ENCODE data around the gene CAMK2D.

The CAMK2D gene

GRCh38 chr4:113677325-113677724, 84.2 kb downstream of the CAMK2D start:
- DNase-seq, result no peak

GRCh38 chr4:113675731-113676697, 85.5 kb downstream of the CAMK2D start:
- DNase-seq, result no peak

GRCh38 chr4:113674733-113675132, 86.8 kb downstream of the CAMK2D start:
- DNase-seq, result no peak

- no peak for DNase-seq
Observed at GRCh38 chr4:113674251-113674650, 87.3 kb downstream of the CAMK2D start.

- DNase-seq, result no peak
Observed at GRCh38 chr4:113673450-113673849, 88.1 kb downstream of the CAMK2D start.

- DNase-seq, result no peak
Observed at GRCh38 chr4:113666386-113667114, 95.0 kb downstream of the CAMK2D start.

- no peak for DNase-seq
Observed at GRCh38 chr4:113665036-113665435, 96.5 kb downstream of the CAMK2D start.

- no peak for DNase-seq
Observed at GRCh38 chr4:113662581-113662980, 99.0 kb downstream of the CAMK2D start.

- DNase-seq, result no peak
Observed at GRCh38 chr4:113659127-113659526, 102.4 kb downstream of the CAMK2D start.

- DNase-seq, result no peak
Observed at GRCh38 chr4:113657586-113658233, 103.8 kb downstream of the CAMK2D start.

- no peak for DNase-seq
Observed at GRCh38 chr4:113653871-113654270, 107.7 kb downstream of the CAMK2D start.

GRCh38 chr4:113646442-113646822, 115.1 kb downstream of the CAMK2D start:
- no peak for DNase-seq

- no peak for DNase-seq
Observed at GRCh38 chr4:113645771-113646441, 115.6 kb downstream of the CAMK2D start.

- DNase-seq, result no peak
Observed at GRCh38 chr4:113645288-113645687, 116.2 kb downstream of the CAMK2D start.

- DNase-seq, result no peak
Observed at GRCh38 chr4:113644398-113644797, 117.1 kb downstream of the CAMK2D start.

- DNase-seq, result no peak
Observed at GRCh38 chr4:113643505-113643904, 118.0 kb downstream of the CAMK2D start.

- no peak for DNase-seq
Observed at GRCh38 chr4:113641025-113641431, 120.5 kb downstream of the CAMK2D start.

GRCh38 chr4:113639326-113639725, 122.2 kb downstream of the CAMK2D start:
- DNase-seq, result no peak

- no peak for DNase-seq
Observed at GRCh38 chr4:113638562-113638832, 123.0 kb downstream of the CAMK2D start.

GRCh38 chr4:113637823-113638561, 123.5 kb downstream of the CAMK2D start:
- no peak for DNase-seq

GRCh38 chr4:113637363-113637762, 124.2 kb downstream of the CAMK2D start:
- DNase-seq, result no peak

- no peak for DNase-seq
Observed at GRCh38 chr4:113636877-113637276, 124.7 kb downstream of the CAMK2D start.
